ENCODE results near the gene NRXN3. TPM values are rescaled to one million over a fixed set of nuclear protein-coding genes. Genes with fewer than 3 reads are reported as not detected.

The NRXN3 gene
- total and polyA plus RNA-seq, 2 of the 13 experiments (the other 11 are each of a cell fraction or from before 2014, with no cell fraction given) = 0.03 TPM; not detected in 1

DNA sequence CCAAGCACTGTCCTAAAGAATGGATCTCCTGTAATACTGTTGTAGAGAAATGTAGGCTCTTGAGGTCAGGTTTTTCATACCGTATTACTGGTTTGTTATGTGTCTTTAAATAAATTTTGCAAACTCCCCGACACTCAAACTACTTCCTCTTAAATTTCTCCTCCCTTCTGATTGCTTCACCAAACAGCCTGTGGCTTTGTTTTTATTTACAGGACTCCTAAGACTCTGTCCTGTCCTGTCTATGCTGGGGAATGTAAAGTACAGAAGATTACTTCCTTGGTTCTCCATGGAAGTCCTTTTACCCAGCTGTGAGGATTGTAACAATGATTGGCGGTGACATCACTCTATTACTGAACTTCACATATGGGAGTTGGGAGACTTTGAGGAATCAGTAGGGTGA lies 1167.6 kb downstream of the NRXN3 start (continued):
- TF ChIP-seq, protein P1, sequence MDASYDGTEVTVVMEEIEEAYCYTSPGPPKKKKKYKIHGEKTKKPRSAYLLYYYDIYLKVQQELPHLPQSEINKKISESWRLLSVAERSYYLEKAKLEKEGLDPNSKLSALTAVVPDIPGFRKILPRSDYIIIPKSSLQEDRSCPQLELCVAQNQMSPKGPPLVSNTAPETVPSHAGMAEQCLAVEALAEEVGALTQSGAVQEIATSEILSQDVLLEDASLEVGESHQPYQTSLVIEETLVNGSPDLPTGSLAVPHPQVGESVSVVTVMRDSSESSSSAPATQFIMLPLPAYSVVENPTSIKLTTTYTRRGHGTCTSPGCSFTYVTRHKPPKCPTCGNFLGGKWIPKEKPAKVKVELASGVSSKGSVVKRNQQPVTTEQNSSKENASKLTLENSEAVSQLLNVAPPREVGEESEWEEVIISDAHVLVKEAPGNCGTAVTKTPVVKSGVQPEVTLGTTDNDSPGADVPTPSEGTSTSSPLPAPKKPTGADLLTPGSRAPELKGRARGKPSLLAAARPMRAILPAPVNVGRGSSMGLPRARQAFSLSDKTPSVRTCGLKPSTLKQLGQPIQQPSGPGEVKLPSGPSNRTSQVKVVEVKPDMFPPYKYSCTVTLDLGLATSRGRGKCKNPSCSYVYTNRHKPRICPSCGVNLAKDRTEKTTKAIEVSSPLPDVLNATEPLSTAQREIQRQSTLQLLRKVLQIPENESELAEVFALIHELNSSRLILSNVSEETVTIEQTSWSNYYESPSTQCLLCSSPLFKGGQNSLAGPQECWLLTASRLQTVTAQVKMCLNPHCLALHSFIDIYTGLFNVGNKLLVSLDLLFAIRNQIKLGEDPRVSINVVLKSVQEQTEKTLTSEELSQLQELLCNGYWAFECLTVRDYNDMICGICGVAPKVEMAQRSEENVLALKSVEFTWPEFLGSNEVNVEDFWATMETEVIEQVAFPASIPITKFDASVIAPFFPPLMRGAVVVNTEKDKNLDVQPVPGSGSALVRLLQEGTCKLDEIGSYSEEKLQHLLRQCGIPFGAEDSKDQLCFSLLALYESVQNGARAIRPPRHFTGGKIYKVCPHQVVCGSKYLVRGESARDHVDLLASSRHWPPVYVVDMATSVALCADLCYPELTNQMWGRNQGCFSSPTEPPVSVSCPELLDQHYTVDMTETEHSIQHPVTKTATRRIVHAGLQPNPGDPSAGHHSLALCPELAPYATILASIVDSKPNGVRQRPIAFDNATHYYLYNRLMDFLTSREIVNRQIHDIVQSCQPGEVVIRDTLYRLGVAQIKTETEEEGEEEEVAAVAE (CRISPR knock-in tag; IDR thresholded peaks at IDR 0.05; ENCODE audit: borderline replicate concordance) = no peak
- TF ChIP-seq ZNF510 (CRISPR knock-in tag; IDR thresholded peaks at IDR 0.05; ENCODE audit: low read depth) (no peak), CBX1 (IDR thresholded peaks at IDR 0.05; ENCODE audit: low read depth) (no peak), TCF7 (IDR thresholded peaks at IDR 0.05; ENCODE audit: low read depth) (no peak)

GRCh38 chr14:79342942-79343341 lies 1172.8 kb downstream of the NRXN3 start:
- in situ Hi-C loops (cut with HindIII; ENCODE audit: extremely low pct_ligation_motif_present, low pct_unique_long_range_greater_than_20kb) = no loop called here
- H3K27me3 ChIP-seq (ENCODE audit: control insufficient read depth in 1 of 2, insufficient read depth in 2 of 2, low read length in 2 of 2) = no peaks in the 10 kb centered on the region
- ATAC-seq = no peak
- DNase-seq (ENCODE audit: low spot score) = no peak
- H3K4me3 ChIP-seq (replicated peaks in 1 of 3; ENCODE audit: insufficient read depth in 1 of 3, low read depth in 2 of 3, low read length in 3 of 3) = no peak overlapping the region
- BruUV-seq (replicated peaks) = no TSS peak
- POLR2A ChIA-PET = no interaction called here
- no peaks in the 10 kb centered on the region for H3K79me2 ChIP-seq (ENCODE audit: insufficient read depth, low read length)
- no peak overlapping the region for H2AFZ ChIP-seq (ENCODE audit: low read length)
- H3K4me1 ChIP-seq (ENCODE audit: insufficient read depth, low read length) = no peaks in the 10 kb centered on the region
- H4K20me1 ChIP-seq (ENCODE audit: insufficient read depth, low read length) = no peaks in the 10 kb centered on the region
- no peak overlapping the region for H3K27ac ChIP-seq (ENCODE audit: extremely low read length, insufficient read depth, low read length)
- CTCF ChIA-PET (ENCODE audit: low intra/inter-chr PET ratio, low total read pairs) = no interaction called here
- peaks cover 58% of the 10 kb centered on the region; the same call in 1 of the 2 replicates for H3K9me3 ChIP-seq (ENCODE audit: low read length)
- no peak for TF ChIP-seq KDM2A (CRISPR knock-in tag; IDR thresholded peaks at IDR 0.05; ENCODE audit: borderline replicate concordance, low read depth)
- no peak for TF ChIP-seq ZNF317 (CRISPR knock-in tag; IDR thresholded peaks at IDR 0.05)
- no peak for TF ChIP-seq ZNF83 (CRISPR knock-in tag; IDR thresholded peaks at IDR 0.05; ENCODE audit: borderline replicate concordance)
- no peak for TF ChIP-seq ZNF562 (CRISPR knock-in tag; IDR thresholded peaks at IDR 0.05; ENCODE audit: borderline replicate concordance)
- TF ChIP-seq ZBTB25 (CRISPR knock-in tag; IDR thresholded peaks at IDR 0.05) = no peak
- no peak for TF ChIP-seq POLR2A (IDR thresholded peaks at IDR 0.05; ENCODE audit: insufficient read depth in 1 of 2, low read depth in 2 of 2, low read length in 2 of 2)
- H3K36me3 ChIP-seq (replicated peaks in 1 of 2; ENCODE audit: control insufficient read depth in 1 of 2, insufficient read depth in 2 of 2, low read length in 2 of 2) = no peaks in the 10 kb centered on the region
- H3K4me2 ChIP-seq (ENCODE audit: low read depth, low read length) = no peak overlapping the region
- no peak for FAIRE-seq
- H3K9ac ChIP-seq (ENCODE audit: insufficient read depth, low read depth, low read length) = no peak overlapping the region
- intact Hi-C loops (cut with micrococcal nuclease; ENCODE audit: unreplicated experiment) = no loop called here
- 26% methylated on average over 4 of the region's 5 CpGs for WGBS (ENCODE audit: low lambda C conversion rate)

All from HepG2 (cell line).